GM10266 (cell line): ENCODE measurements around the gene HNRNPH1.

Experiments used
- DNase-seq: peaks from one replicate; pipeline ENCODE4 v3.0.0; 2012; ENCODE audit errors: extremely low spot score
- TF ChIP-seq, protein P1 (sequence below): IDR thresholded peaks from 2 replicates; pipeline ENCODE4 v1.5.1; 2012; ENCODE audit warnings: mild to moderate bottlenecking, low read depth; ENCODE audit not compliant: control insufficient read depth, insufficient read depth; ENCODE audit errors: missing control alignments

Gene HNRNPH1

GRCh38 chr5:179619776-179620175 is 3.7 kb downstream of the HNRNPH1 start:
- no peak for DNase-seq
- TF ChIP-seq, protein P1, sequence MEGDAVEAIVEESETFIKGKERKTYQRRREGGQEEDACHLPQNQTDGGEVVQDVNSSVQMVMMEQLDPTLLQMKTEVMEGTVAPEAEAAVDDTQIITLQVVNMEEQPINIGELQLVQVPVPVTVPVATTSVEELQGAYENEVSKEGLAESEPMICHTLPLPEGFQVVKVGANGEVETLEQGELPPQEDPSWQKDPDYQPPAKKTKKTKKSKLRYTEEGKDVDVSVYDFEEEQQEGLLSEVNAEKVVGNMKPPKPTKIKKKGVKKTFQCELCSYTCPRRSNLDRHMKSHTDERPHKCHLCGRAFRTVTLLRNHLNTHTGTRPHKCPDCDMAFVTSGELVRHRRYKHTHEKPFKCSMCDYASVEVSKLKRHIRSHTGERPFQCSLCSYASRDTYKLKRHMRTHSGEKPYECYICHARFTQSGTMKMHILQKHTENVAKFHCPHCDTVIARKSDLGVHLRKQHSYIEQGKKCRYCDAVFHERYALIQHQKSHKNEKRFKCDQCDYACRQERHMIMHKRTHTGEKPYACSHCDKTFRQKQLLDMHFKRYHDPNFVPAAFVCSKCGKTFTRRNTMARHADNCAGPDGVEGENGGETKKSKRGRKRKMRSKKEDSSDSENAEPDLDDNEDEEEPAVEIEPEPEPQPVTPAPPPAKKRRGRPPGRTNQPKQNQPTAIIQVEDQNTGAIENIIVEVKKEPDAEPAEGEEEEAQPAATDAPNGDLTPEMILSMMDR: no peak

DNA sequence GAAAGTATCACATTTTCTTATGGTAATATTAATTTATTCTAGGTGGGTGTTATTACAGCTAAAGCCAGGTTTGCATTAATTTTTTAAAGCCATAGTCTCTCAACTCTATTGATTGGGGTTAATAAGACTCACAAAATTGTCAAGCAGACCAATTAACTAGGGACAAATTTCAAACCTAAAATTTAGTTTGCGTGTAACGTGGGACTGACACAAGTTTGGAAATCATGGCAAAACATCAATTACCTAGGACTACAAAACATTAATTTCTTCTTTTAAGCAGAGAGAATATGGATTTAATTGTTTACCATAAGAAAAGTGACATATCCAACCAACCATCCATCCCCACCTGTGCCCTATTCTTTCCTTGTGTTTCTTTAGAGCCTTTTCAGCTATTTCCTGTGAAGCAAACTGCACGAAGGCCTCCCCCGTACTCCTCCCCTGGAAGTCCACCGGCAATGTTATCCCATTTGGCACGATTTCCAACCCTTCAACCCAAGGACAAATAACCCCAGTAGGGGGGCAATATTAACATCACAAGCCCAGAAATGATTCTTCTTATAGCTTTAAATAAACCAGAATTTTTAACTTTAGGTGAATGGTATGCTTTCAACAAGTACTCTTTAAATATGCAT is 4.4 kb downstream of the HNRNPH1 start:
- TF ChIP-seq, protein P1: no peak
- no peak for DNase-seq

GRCh38 chr5:179617930-179618329 is 5.5 kb downstream of the HNRNPH1 start:
- TF ChIP-seq, protein P1: no peak
- DNase-seq: no peak

DNA sequence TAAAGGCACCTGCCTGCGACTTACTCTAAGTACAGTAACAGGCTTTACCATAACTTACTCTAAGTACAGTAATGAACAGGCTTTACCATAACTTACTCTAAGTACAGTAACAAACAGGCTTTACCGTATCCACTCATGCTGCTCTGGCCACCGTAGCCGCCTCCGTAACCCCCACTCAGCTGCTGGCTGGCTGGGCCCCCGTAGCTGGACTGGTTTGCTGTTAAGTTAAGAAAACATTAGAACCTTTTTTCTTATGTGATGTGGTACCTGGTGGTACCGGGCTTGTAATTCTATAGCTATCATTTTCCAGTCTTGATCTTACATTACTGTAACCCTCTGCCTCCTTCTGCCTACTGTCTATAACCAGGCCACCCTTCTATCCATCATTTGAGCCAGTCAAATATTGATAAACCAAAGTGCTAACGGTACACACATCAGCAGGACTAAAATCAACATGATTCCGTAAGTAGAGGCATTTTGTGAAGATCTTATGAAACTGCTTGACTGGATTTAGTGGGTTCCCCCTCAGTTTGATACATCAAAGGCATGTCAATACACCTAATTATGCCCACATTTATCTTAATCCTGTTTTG is 7.4 kb downstream of the HNRNPH1 start:
- TF ChIP-seq, protein P1: no peak
- no peak for DNase-seq

DNA sequence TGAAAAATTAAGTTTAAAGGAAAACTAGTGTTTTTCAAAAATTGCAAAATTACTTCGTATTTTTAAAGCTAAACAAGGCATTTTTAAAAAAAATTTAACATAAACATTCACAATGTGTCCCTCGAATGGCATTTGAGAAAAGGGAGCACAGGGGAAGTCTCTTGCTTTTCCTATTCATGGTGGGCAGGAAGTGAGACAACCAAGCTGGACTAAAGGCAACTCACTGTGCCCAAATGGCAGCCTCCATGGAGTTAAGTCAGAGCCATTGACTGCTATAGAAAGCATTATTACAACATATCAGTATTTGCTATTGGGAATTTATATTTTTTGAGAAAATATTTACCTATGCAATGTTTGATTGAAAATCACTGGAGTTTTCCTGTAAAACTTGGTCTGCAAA is 8.3 kb downstream of the HNRNPH1 start:
- TF ChIP-seq, protein P1: no peak
- no peak for DNase-seq

- DNase-seq: no peak
These were observed 8.7 kb downstream of the HNRNPH1 start for GRCh38 chr5:179614745-179615144.

More at GRCh38 chr5:179614745-179615144, 8.7 kb downstream of the HNRNPH1 start:
- TF ChIP-seq, protein P1: no peak
